Thyroid gland (tissue), 4 donors: Measurements from ENCODE around the gene MTA1. TPM values are rescaled to one million over a fixed set of nuclear protein-coding genes. Genes with fewer than 3 reads are reported as not detected.

Source experiments
- DNase-seq, 2 donors: peaks; one replicate each; pipeline ENCODE4 v3.0.0-alpha.2; 2019
- H3K27ac ChIP-seq, 3 donors: fragments of 200-600 bp; sonication (generic); 1 replicate in 2 of 3; 2 replicates in 1 of 3; pipeline ENCODE4 v1.5.1; 2016 to 2019; ENCODE audit warnings: mild to moderate bottlenecking in 1 of 3, moderate library complexity in 1 of 3
- H3K27me3 ChIP-seq: fragments of 200-600 bp; sonication (generic); one replicate; pipeline ENCODE4 v1.5.1; 2019
- H3K36me3 ChIP-seq, 2 donors: fragments of 200-600 bp; sonication (generic); one replicate each; pipeline ENCODE4 v1.5.1; 2016 to 2019
- H3K4me1 ChIP-seq, 2 donors: fragments of 200-600 bp; sonication (generic); one replicate each; pipeline ENCODE4 v1.5.1; 2017 to 2019
- H3K4me3 ChIP-seq, 3 donors: fragments of 200-600 bp; sonication (generic); replicated peaks in 1 of 3; 1 replicate in 2 of 3; 2 replicates in 1 of 3; pipeline ENCODE4 v1.5.1; 2016; ENCODE audit warnings: mild to moderate bottlenecking in 1 of 3
- H3K9me3 ChIP-seq: fragments of 200-600 bp; sonication (generic); one replicate; pipeline ENCODE4 v1.5.1; 2017
- POLR2A ChIP-seq, 2 donors: fragments of 450-650 bp; IDR thresholded peaks; one replicate each; pipeline ENCODE4 v1.6.1; 2017; ENCODE audit warnings: antibody characterized with exemption in 2 of 2, mild to moderate bottlenecking in 2 of 2, moderate library complexity in 1 of 2
- WGBS, 2 donors: methylation state at CpG; one replicate each; pipeline ENCODE4 v1.1.5; 2017; 5-methylcytosine and 5-hydroxymethylcytosine counted together
- intact Hi-C: fragments of 100-400 bp; cut with DNase I; formaldehyde crosslinking; loops from one replicate; pipeline ENCODE4 v1.15.1; 2023
- total RNA-seq, 4 donors: library from RNA; depleted of rRNA; stranded (reverse); fragments of >200 nt; gene quantifications; one replicate each; pipeline ENCODE4 v1.2.3, GENCODE V29; 2016
- TF ChIP-seq, protein P1 (sequence below), 6 experiments: fragments of 200-600 bp in 3 of 6; fragments of 450-650 bp in 3 of 6; sonication (generic) in 3 of 6; IDR thresholded peaks; one replicate each; pipeline ENCODE4 v1.5.1; 2016 to 2019; ENCODE audit warnings: antibody characterized with exemption in 6 of 6, mild to moderate bottlenecking in 2 of 6, inconsistent platforms in 1 of 6, moderate library complexity in 1 of 6

Gene MTA1
- total RNA-seq, 4 donors from 2014 or later = 66.2 to 111 (median 90.0) TPM

- no peak for DNase-seq
- intact Hi-C loops = loop anchor here (5.0 kb wide), 2 partner anchors 43 to 178 kb away; partner anchors contain the start of gene PACS2
- 0% methylated on average over 2 to 17 of the region's 33 CpGs for WGBS, 2 donors
- H3K27ac ChIP-seq = peak overlapping the region; percentile 91 to 97 (median 92)
- H3K27me3 ChIP-seq = no peaks in the 10 kb centered on the region
- no peaks in the 10 kb centered on the region for H3K9me3 ChIP-seq
- peak overlapping the region in 2 of 3 donors; percentile 58 to 64 for H3K4me3 ChIP-seq
- no peaks in the 10 kb centered on the region for H3K36me3 ChIP-seq
- TF ChIP-seq POLR2A (IDR thresholded peaks at IDR 0.05) = no peak
- TF ChIP-seq, protein P1, sequence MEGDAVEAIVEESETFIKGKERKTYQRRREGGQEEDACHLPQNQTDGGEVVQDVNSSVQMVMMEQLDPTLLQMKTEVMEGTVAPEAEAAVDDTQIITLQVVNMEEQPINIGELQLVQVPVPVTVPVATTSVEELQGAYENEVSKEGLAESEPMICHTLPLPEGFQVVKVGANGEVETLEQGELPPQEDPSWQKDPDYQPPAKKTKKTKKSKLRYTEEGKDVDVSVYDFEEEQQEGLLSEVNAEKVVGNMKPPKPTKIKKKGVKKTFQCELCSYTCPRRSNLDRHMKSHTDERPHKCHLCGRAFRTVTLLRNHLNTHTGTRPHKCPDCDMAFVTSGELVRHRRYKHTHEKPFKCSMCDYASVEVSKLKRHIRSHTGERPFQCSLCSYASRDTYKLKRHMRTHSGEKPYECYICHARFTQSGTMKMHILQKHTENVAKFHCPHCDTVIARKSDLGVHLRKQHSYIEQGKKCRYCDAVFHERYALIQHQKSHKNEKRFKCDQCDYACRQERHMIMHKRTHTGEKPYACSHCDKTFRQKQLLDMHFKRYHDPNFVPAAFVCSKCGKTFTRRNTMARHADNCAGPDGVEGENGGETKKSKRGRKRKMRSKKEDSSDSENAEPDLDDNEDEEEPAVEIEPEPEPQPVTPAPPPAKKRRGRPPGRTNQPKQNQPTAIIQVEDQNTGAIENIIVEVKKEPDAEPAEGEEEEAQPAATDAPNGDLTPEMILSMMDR (IDR thresholded peaks at IDR 0.05) = no peak
- peaks cover 36 to 49% of the 10 kb centered on the region in 2 donors for H3K4me1 ChIP-seq
These were observed 70.6 kb downstream of the MTA1 start for GRCh38 chr14:105490267-105490571.

DNA sequence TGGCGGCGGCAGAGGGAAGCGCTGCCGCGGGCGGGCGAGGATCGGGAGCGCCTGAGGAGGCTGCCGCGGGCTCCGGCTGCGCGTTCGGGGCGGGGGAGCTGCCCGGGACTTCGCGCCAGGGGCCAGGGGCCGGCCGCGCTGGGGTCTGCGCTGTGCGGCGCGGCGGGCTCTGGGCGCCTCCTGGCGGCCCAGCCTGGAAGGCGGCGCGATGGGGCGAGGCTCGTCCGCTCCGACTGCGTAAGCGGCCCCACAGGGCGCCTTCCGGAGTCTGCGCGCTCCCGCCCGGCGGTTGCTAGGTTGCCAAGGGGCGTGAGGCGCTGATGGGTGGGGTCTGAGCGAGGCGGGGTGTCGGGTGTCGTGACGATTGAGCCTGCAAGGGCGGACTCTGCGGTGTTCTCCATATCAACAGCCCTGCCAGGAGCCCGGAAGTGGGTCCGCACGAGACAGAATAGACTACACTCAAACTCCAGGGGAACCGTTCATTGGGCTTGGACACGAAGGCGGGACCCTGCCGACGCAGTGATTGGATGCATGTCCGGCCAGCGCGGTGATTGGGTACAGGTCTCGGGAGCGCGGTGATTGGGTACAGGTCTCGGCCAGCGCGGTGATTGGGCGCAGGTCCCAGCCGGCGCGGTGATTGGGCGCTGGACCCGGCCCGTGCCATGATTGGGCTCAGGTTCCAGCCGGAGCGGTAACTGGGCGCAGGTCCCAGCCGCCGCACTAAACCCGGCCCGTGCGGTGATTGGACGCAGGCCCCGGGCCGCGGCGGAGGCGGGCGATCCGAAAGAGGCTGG lies 71.1 kb downstream of the MTA1 start, which contains the start of gene TEDC1:
TSS of gene TEDC1 (plus strand) at position 675 of the 794 bp plus-strand sequence. CDS start 130 bp downstream, outside the sequence.
- Histone ChIP-seq H3K9me3 (no peaks in the 10 kb centered on the region), H3K4me1 (peaks cover 36 to 44% of the 10 kb centered on the region in 2 donors), H3K36me3 (no peaks in the 10 kb centered on the region), H3K27ac (peak within 1 kb of the TSS; percentile 91 to 97 (median 92)), H3K27me3 (no peaks in the 10 kb centered on the region), H3K4me3 (peak within 1 kb of the TSS; percentile 4 to 64 (median 58))
- WGBS, 2 donors = 0% methylated on average over 28 of the region's 94 CpGs; no CpG with 5 or more reads in 1 of the 2 donors
- peak; percentile 100 for DNase-seq
- intact Hi-C loops = loop anchor here (5.0 kb wide), 2 partner anchors 43 to 178 kb away; partner anchors contain the start of gene PACS2
- TF ChIP-seq, protein P1 (IDR thresholded peaks at IDR 0.05) = peak; percentile 20 to 99 (median 86)
- peak; percentile 32 to 67 for TF ChIP-seq POLR2A (IDR thresholded peaks at IDR 0.05)

DNA sequence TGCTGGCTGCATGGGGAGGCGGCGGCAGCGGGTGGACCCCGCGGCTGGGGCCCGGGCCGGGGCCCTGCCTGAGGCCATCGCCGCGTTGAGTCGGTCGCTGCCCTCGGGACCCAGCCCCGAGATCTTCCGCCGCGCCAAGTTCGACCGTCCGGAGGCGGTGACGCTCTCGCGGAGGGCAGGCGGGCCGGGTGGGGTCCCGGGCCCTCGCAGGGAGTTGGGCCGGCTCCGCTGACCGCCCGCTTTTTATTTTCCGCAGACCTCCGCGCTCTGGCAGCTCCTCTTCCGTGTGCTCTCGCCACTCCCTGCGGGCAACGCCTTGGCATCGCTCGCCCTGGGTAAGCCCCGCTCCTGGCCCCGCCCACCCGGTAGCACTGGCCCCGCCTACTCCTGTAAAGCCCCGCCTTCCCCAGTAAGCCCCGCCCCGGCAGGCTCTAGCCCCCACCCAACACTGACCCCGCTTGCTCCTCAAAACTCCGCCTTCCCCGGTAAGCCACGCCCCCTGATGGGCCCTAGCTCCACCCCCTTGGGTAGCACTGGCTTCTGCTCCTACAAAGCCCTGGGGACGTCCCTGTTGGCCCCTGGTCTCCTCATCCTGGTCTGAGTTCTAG lies 71.8 kb downstream of the MTA1 start:
- DNase-seq = peak; percentile 38 to 42
- peak overlapping the region in 2 of 3 donors; percentile 17 to 32 for H3K27ac ChIP-seq
- H3K4me3 ChIP-seq = peak overlapping the region; percentile 4 to 46 (median 28)
- intact Hi-C loops = loop anchor here (5.0 kb wide), 2 partner anchors 44 to 179 kb away; partner anchors contain the start of gene PACS2
- no peaks in the 10 kb centered on the region for H3K36me3 ChIP-seq
- TF ChIP-seq, protein P1 (IDR thresholded peaks at IDR 0.05) = no peak
- TF ChIP-seq POLR2A (IDR thresholded peaks at IDR 0.05) = no peak
- no peaks in the 10 kb centered on the region for H3K27me3 ChIP-seq
- H3K9me3 ChIP-seq = no peaks in the 10 kb centered on the region
- H3K4me1 ChIP-seq = peaks cover 33 to 37% of the 10 kb centered on the region in 2 donors
- WGBS, 2 donors = 7 to 8% methylated on average over 4 to 22 of the region's 53 CpGs

DNA sequence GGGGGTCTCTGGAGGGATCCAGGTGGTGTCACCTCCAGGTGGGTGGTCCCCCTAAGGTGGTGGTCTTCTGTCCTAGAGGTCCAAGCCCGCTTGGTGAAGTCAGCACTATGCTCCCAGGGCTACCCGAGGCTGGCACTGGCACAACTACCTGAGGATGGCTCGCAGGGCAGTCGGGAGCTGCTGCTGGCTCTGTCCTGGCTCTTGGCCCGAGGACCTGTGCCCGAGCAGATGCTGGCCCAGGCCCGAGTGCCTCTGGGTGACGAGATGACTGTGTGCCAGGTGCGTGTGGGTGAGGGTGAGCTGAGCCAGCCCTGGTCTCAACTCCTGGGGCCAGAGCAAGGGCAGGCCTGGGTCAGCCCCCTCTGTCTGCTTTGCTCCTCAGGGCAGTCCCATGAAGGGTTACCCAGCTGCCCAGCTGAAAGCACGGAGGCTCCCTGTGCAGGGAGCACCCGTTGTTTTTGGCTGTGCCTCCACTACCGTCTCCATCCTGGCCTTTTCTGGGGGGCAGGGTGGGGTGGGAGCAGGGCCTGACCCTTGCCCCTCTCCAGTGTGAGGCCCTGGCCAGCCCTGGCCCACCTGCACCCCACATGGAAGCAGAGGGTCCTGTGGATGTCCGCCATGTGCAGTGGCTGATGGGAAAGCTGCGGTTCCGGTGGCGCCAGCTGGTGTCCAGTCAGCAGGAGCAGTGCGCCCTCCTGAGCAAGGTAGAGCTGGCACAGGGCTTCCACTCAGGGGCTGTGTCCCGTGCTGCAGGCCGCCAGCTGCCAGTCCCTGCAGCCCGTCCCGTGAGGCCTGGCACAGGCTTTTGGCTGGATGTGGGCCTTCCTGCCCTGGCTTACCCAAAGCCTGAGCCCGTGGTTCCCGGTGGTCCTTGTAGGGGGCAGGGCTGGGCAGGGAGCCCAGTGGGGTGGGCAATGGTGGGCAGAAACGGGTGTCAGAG lies 72.7 kb downstream of the MTA1 start:
- Histone ChIP-seq H3K27ac (no peak overlapping the region), H3K27me3 (no peaks in the 10 kb centered on the region), H3K4me3 (no peak overlapping the region), H3K4me1 (peaks cover 27 to 29% of the 10 kb centered on the region in 2 donors), H3K9me3 (no peaks in the 10 kb centered on the region), H3K36me3 (no peaks in the 10 kb centered on the region)
- WGBS, 2 donors = 78 to 85% methylated on average over 7 to 17 of the region's 24 CpGs
- TF ChIP-seq, protein P1 (IDR thresholded peaks at IDR 0.05) = no peak
- TF ChIP-seq POLR2A (IDR thresholded peaks at IDR 0.05) = no peak
- intact Hi-C loops = loop anchor here (5.0 kb wide), 2 partner anchors 45 to 180 kb away; partner anchors contain the start of gene PACS2
- DNase-seq = no peak
